ENCODE data around the gene ELMO1. TPM values are rescaled to one million over a fixed set of nuclear protein-coding genes. Genes with fewer than 3 reads are reported as not detected.

Gene ELMO1
- total and polyA plus RNA-seq, 10 of the 15 experiments (the other 5 are each of a cell fraction or from before 2014, with no cell fraction given): 22.6 to 85.9 (median 56.6) TPM

- no peak for TF ChIP-seq PRDM15 (CRISPR knock-in tag; IDR thresholded peaks at IDR 0.05)
- no peak for TF ChIP-seq MAX (IDR thresholded peaks at IDR 0.05; ENCODE audit: low read depth, low read length)
Measured at GRCh38 chr7:37128327-37129034, 320.2 kb downstream of the ELMO1 start (continued).

GRCh38 chr7:37119296-37119860 lies 329.3 kb downstream of the ELMO1 start:
- BruUV-seq (replicated peaks): no TSS peak
- H3K27me3 ChIP-seq (replicated peaks in 1 of 2; ENCODE audit: control insufficient read depth in 2 of 2, insufficient read depth in 2 of 2, low read length in 1 of 2): no peaks in the 10 kb centered on the region
- ChIA-PET RAD21 (ENCODE audit: unreplicated experiment) (no interaction called here), CTCF (no interaction called here), SMC1A (ENCODE audit: uncharacterized antibody, unreplicated experiment) (no interaction called here), POLR2A (no interaction called here)
- no peaks in the 10 kb centered on the region for H3K79me2 ChIP-seq (ENCODE audit: control insufficient read depth, insufficient read depth, low read length)
- H4K20me1 ChIP-seq (ENCODE audit: control insufficient read depth, insufficient read depth): no peaks in the 10 kb centered on the region
- no peaks in the 10 kb centered on the region for H3K36me3 ChIP-seq (ENCODE audit: control insufficient read depth in 2 of 2, insufficient read depth in 2 of 2, low read length in 1 of 2)
- no peak for DNase-seq (ENCODE audit: low read depth, low spot score)
- no peak for ATAC-seq
- H2AFZ ChIP-seq (ENCODE audit: control insufficient read depth, low read depth, low read length): no peak overlapping the region
- H3K4me3 ChIP-seq: no peak overlapping the region
- H3K9me3 ChIP-seq (replicated peaks; ENCODE audit: control insufficient read depth, insufficient read depth, low read length): no peaks in the 10 kb centered on the region
- intact Hi-C loops (cut with micrococcal nuclease; ENCODE audit: unreplicated experiment): no loop called here
- H3K27ac ChIP-seq (ENCODE audit: control insufficient read depth, insufficient read depth): no peak overlapping the region
- no peak overlapping the region for H3K9ac ChIP-seq (ENCODE audit: control insufficient read depth, insufficient read depth, low read length)
- no peak overlapping the region for H3K4me2 ChIP-seq (ENCODE audit: control insufficient read depth, insufficient read depth)
- TF ChIP-seq NR2F1 (conservative IDR thresholded peaks at IDR 0.05): no peak
- no peak for TF ChIP-seq ZSCAN29 (IDR thresholded peaks at IDR 0.05)
- TF ChIP-seq CBX5 (IDR thresholded peaks at IDR 0.05; ENCODE audit: low read depth): no peak
- no peak for TF ChIP-seq PBX3 (IDR thresholded peaks at IDR 0.05; ENCODE audit: insufficient replicate concordance, low read depth, low read length)
- no peak for TF ChIP-seq SP1 (IDR thresholded peaks at IDR 0.05; ENCODE audit: low read depth, low read length)
- TF ChIP-seq JUND (IDR thresholded peaks at IDR 0.05; ENCODE audit: low read depth, low read length): no peak
- no peak for TF ChIP-seq HDGF (IDR thresholded peaks at IDR 0.05)
- no peak for TF ChIP-seq NFXL1 (IDR thresholded peaks at IDR 0.05; ENCODE audit: borderline replicate concordance)
- no peak for TF ChIP-seq HSF1 (IDR thresholded peaks at IDR 0.05; ENCODE audit: low read depth, low read length)
- TF ChIP-seq YBX1 (IDR thresholded peaks at IDR 0.05): no peak
- no peak for TF ChIP-seq WRNIP1 (IDR thresholded peaks at IDR 0.05; ENCODE audit: borderline replicate concordance, low read depth, low read length)
- no peak for TF ChIP-seq ZBED1 (IDR thresholded peaks at IDR 0.05; ENCODE audit: borderline replicate concordance)
- H3K4me1 ChIP-seq (ENCODE audit: control insufficient read depth, insufficient read depth, low read length): no peaks in the 10 kb centered on the region
- no peak for FAIRE-seq
- in situ Hi-C loops (cut with MboI): no loop called here
- 86% methylated on average over 2 of the region's 2 CpGs for WGBS (ENCODE audit: insufficient coverage, insufficient replicate concordance, low lambda C conversion rate, missing lambda C conversion rate)

All from GM12878 (cell line).